Measurements from ENCODE around the gene MOV10L1.

DNA sequence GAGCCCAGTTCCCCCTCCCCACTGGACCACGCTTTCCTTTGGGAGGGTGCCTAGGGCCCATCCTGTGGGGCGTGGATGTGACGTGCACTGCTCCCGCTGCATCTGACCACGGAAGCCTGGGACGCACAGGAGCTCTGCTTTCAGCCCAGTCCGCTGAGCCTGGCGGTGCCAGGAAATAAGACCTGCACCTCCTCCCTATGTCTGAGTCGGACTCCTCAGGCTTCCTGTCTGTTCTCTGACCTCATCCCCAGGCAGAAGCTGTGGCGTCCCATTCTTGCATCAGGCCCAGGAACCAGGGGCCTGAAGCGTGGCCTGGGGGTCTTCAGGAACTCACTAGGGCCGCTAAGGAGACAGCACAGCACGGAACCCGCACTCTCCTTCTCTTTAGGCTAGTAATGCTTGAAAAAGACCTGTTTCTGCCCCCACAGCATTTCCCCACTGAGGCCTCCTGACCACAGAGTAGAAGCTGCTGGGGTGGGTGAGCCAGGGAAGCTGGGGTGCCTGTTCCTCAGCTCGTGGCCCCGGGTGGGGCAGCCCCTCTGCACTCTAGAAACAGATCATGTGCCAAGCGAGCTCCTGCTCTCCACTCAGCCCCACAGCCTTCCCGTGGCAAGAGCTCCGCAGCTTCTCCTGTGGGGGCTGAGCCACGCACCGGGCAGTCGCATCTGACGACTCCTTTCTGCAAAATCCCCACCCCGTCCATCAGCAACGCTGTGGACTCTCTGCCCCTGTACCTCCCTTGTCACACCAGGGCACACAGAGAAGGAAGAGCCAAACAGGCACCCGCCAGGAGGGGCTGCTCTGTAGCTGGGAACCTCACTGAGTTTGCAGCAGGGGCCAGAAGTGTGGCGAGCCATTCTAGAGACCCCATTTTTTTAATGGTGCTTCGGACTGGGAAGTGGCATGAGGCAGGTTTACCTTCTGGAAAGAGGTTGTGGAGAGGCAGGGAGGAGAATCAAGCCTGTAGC, 22.6 kb downstream of the MOV10L1 start:
- TF ChIP-seq, protein P1, sequence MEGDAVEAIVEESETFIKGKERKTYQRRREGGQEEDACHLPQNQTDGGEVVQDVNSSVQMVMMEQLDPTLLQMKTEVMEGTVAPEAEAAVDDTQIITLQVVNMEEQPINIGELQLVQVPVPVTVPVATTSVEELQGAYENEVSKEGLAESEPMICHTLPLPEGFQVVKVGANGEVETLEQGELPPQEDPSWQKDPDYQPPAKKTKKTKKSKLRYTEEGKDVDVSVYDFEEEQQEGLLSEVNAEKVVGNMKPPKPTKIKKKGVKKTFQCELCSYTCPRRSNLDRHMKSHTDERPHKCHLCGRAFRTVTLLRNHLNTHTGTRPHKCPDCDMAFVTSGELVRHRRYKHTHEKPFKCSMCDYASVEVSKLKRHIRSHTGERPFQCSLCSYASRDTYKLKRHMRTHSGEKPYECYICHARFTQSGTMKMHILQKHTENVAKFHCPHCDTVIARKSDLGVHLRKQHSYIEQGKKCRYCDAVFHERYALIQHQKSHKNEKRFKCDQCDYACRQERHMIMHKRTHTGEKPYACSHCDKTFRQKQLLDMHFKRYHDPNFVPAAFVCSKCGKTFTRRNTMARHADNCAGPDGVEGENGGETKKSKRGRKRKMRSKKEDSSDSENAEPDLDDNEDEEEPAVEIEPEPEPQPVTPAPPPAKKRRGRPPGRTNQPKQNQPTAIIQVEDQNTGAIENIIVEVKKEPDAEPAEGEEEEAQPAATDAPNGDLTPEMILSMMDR (conservative IDR thresholded peaks at IDR 0.05; ENCODE audit: low read depth, low read length): no peak
- no peak for TF ChIP-seq EZH2phosphoT487 (IDR thresholded peaks at IDR 0.05; ENCODE audit: borderline replicate concordance, low read length)
